MM.1S (cell line): Measurements from ENCODE around the gene UROS.

ENCODE experiments used
- DNase-seq: peaks from one replicate; pipeline ENCODE4 v3.0.0-alpha.2; 2015
- H2AFZ ChIP-seq: fragments of 300-600 bp; sonication (generic); 2 replicates; pipeline ENCODE4 v1.6.0; 2016; ENCODE audit warnings: antibody characterized with exemption, low read length
- H3F3A ChIP-seq: fragments of 300-600 bp; sonication (generic); 2 replicates; pipeline ENCODE4 v1.6.1; 2016; ENCODE audit warnings: mild to moderate bottlenecking, antibody characterized with exemption, low read length, moderate library complexity, mixed read lengths; ENCODE audit not compliant: insufficient read depth
- H3K27ac ChIP-seq: fragments of 300-600 bp; sonication (generic); 2 replicates; pipeline ENCODE4 v1.5.1; 2016; ENCODE audit warnings: mild to moderate bottlenecking, low read length
- H3K27me3 ChIP-seq: fragments of 300-600 bp; sonication (generic); replicated peaks from 2 replicates; pipeline ENCODE4 v1.6.0; 2016; ENCODE audit warnings: low read length; ENCODE audit not compliant: insufficient read depth
- H3K36me3 ChIP-seq: fragments of 300-600 bp; sonication (generic); replicated peaks from 2 replicates; pipeline ENCODE4 v1.6.1; 2016; ENCODE audit warnings: mild to moderate bottlenecking, low read length, mixed read lengths; ENCODE audit not compliant: insufficient read depth
- H3K4me1 ChIP-seq: fragments of 300-600 bp; sonication (generic); 2 replicates; pipeline ENCODE4 v1.6.1; 2016; ENCODE audit warnings: low read length, mixed read lengths
- H3K4me2 ChIP-seq: fragments of 300-600 bp; sonication (generic); 2 replicates; pipeline ENCODE4 v1.6.0; 2016; ENCODE audit warnings: low read depth, low read length
- H3K4me3 ChIP-seq: fragments of 300-600 bp; sonication (generic); 2 replicates; pipeline ENCODE4 v1.5.1; 2016; ENCODE audit warnings: low read length, mixed read lengths
- H3K79me2 ChIP-seq: fragments of 300-600 bp; sonication (generic); 2 replicates; pipeline ENCODE4 v1.6.1; 2016; ENCODE audit warnings: mixed run types, low read length, mixed read lengths
- H3K9ac ChIP-seq: fragments of 300-600 bp; sonication (generic); 2 replicates; pipeline ENCODE4 v1.6.1; 2016; ENCODE audit warnings: low read length, mixed read lengths
- H3K9me2 ChIP-seq: fragments of 300-600 bp; sonication (generic); replicated peaks from 2 replicates; pipeline ENCODE4 v1.6.1; 2016; ENCODE audit warnings: mild to moderate bottlenecking, low read length, mixed read lengths; ENCODE audit not compliant: insufficient read depth
- H3K9me3 ChIP-seq: fragments of 300-600 bp; sonication (generic); replicated peaks from 2 replicates; pipeline ENCODE4 v1.6.1; 2016; ENCODE audit warnings: mild to moderate bottlenecking, low read length, mixed read lengths; ENCODE audit not compliant: insufficient read depth
- H4K20me1 ChIP-seq: fragments of 300-600 bp; sonication (generic); 2 replicates; pipeline ENCODE4 v1.6.1; 2016; ENCODE audit warnings: mild to moderate bottlenecking, low read length, moderate library complexity, mixed read lengths; ENCODE audit not compliant: insufficient read depth
- EZH2 ChIP-seq: fragments of 300-600 bp; sonication (generic); optimal IDR thresholded peaks from 2 replicates; pipeline ENCODE3; 2017; ENCODE audit warnings: low read depth, mild to moderate bottlenecking, antibody characterized with exemption, low read length, mixed read lengths
- EZH2phosphoT487 ChIP-seq: fragments of 300-600 bp; sonication (generic); IDR thresholded peaks from 2 replicates; pipeline ENCODE4 v1.6.1; 2018; ENCODE audit warnings: antibody characterized with exemption, low read length
- TF ChIP-seq, protein P1 (sequence below): fragments of 300-600 bp; sonication (generic); IDR thresholded peaks from 2 replicates; pipeline ENCODE4 v1.5.1; 2016; ENCODE audit warnings: antibody characterized with exemption, low read length, mixed read lengths

Gene UROS

DNA sequence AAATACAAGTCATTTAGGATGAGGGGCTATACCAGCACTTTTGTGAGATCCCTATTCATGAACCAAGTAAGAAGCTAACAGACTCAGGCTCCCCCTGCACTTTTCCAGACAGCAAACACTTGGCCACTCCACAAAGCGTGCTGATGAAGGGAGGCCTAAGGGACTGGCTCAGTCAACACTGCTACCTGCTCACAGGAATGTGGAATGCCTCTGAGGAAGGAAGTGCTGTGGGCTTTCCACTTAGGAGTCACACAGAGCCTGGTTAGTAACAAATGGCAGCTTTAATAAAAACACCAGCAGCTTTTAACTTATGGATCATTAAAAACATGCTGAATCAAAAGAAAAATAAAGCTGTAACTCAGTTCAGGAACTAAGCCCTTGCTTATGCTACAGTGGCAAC, 15.0 kb downstream of the UROS start:
- H3K9me3 ChIP-seq = no peaks in the 10 kb centered on the region
- H3F3A ChIP-seq = no peaks in the 10 kb centered on the region
- H3K79me2 ChIP-seq = no peaks in the 10 kb centered on the region
- H3K4me2 ChIP-seq = no peak overlapping the region
- H3K4me3 ChIP-seq = no peak overlapping the region
- TF ChIP-seq EZH2phosphoT487 (no peak), EZH2 (no peak)
- TF ChIP-seq, protein P1, sequence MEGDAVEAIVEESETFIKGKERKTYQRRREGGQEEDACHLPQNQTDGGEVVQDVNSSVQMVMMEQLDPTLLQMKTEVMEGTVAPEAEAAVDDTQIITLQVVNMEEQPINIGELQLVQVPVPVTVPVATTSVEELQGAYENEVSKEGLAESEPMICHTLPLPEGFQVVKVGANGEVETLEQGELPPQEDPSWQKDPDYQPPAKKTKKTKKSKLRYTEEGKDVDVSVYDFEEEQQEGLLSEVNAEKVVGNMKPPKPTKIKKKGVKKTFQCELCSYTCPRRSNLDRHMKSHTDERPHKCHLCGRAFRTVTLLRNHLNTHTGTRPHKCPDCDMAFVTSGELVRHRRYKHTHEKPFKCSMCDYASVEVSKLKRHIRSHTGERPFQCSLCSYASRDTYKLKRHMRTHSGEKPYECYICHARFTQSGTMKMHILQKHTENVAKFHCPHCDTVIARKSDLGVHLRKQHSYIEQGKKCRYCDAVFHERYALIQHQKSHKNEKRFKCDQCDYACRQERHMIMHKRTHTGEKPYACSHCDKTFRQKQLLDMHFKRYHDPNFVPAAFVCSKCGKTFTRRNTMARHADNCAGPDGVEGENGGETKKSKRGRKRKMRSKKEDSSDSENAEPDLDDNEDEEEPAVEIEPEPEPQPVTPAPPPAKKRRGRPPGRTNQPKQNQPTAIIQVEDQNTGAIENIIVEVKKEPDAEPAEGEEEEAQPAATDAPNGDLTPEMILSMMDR = no peak
- H3K4me1 ChIP-seq = no peaks in the 10 kb centered on the region
- no peaks in the 10 kb centered on the region for H4K20me1 ChIP-seq
- no peak overlapping the region for H2AFZ ChIP-seq
- no peaks in the 10 kb centered on the region for H3K27me3 ChIP-seq
- H3K9ac ChIP-seq = no peak overlapping the region
- no peaks in the 10 kb centered on the region for H3K9me2 ChIP-seq
- DNase-seq = no peak
- no peak overlapping the region for H3K27ac ChIP-seq
- H3K36me3 ChIP-seq = no peaks in the 10 kb centered on the region; the same call in 1 of the 2 replicates

DNA sequence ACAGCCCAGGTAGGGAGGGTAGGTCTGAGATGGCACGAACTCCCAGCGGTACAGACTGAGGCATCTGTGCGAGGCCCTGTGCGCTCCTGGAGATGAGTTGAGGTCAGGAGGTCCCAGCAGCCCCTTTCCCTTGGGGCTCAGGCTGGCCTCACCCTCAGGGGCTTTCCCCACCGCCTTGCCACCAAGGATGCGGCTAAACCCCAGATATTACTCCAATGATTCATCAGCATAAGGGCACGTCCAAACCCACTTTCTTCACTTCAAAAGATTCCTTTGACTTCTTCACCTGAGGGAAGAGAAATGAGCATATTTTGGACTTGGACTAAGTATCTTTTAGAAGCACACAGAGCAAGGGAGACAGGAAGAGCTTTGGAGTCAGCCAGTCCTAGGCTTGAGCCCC, 20.3 kb downstream of the UROS start:
- TF ChIP-seq EZH2phosphoT487 (no peak), EZH2 (no peak)
- TF ChIP-seq, protein P1 = no peak

DNA sequence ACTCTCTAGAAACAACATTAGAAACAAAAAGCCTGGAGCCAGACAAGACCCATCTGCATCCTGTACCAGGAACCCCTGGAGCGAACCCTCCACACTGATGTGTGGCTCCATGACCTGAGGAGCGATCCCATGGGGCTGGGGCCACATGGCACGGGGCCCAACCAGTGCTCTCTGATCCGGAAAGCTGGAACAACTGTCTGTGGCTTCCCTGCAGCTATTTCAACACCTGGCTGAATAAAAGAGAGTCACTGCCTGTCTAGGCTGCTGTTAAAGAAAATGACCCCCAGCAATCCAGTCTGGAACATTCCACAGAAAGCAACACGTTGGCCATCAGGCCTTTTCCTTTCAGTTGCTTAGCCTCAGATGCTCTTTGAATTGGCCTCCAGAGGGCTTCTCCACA, 20.9 kb downstream of the UROS start:
- DNase-seq = no peak
- no peaks in the 10 kb centered on the region for H3K9me2 ChIP-seq
- no peaks in the 10 kb centered on the region for H3K79me2 ChIP-seq
- H3K4me1 ChIP-seq = peaks cover 30% of the 10 kb centered on the region
- TF ChIP-seq EZH2 = no peak
- TF ChIP-seq, protein P1 = no peak
- no peak for TF ChIP-seq EZH2phosphoT487
- no peaks in the 10 kb centered on the region for H4K20me1 ChIP-seq
- no peaks in the 10 kb centered on the region for H3K9me3 ChIP-seq
- no peaks in the 10 kb centered on the region for H3K27me3 ChIP-seq
- H3K4me2 ChIP-seq = no peak overlapping the region
- H3K4me3 ChIP-seq = no peak overlapping the region
- H2AFZ ChIP-seq = no peak overlapping the region
- no peaks in the 10 kb centered on the region for H3K36me3 ChIP-seq
- H3K27ac ChIP-seq = no peak overlapping the region
- H3K9ac ChIP-seq = no peak overlapping the region
- peaks cover 19% of the 10 kb centered on the region for H3F3A ChIP-seq

More for the DNA sequence above, 20.3 kb downstream of the UROS start:
- no peak overlapping the region for H3K9ac ChIP-seq
- no peak overlapping the region for H3K4me3 ChIP-seq
- no peaks in the 10 kb centered on the region for H3K27me3 ChIP-seq
- no peaks in the 10 kb centered on the region for H4K20me1 ChIP-seq
- no peaks in the 10 kb centered on the region; the same call in 1 of the 2 replicates for H3K36me3 ChIP-seq
- H3K27ac ChIP-seq = no peak overlapping the region
- H3K79me2 ChIP-seq = no peaks in the 10 kb centered on the region
- H3F3A ChIP-seq = peaks cover 13% of the 10 kb centered on the region
- H2AFZ ChIP-seq = no peak overlapping the region
- H3K9me3 ChIP-seq = no peaks in the 10 kb centered on the region
- H3K4me2 ChIP-seq = no peak overlapping the region
- H3K9me2 ChIP-seq = no peaks in the 10 kb centered on the region
- peaks cover 24% of the 10 kb centered on the region for H3K4me1 ChIP-seq
- DNase-seq = no peak
